GM21825 (cell line): ENCODE results near the gene PRCD.
"Not testable (repeated sequence)": the region's sequence is repeated elsewhere in the genome, so short reads cannot be mapped to it uniquely, and the experiment has no call there.

Experiments used
- ATAC-seq: cut with Tn5 transposase; IDR thresholded peaks from one replicate; pipeline ENCODE4 v1.9.1; 2021; ENCODE audit warnings: mild to moderate bottlenecking, moderate library complexity; ENCODE audit not compliant: unreplicated experiment

PRCD gene

GRCh38 chr17:76551685-76552084 lies 11.8 kb downstream of the PRCD start:
- no peak for ATAC-seq

GRCh38 chr17:76553178-76553908 lies 13.5 kb downstream of the PRCD start:
- no peak for ATAC-seq

- no peak for ATAC-seq
These were observed 14.3 kb downstream of the PRCD start for GRCh38 chr17:76554131-76554530.

GRCh38 chr17:76556765-76557367 lies 17.0 kb downstream of the PRCD start:
- peak; percentile 31 for ATAC-seq

GRCh38 chr17:76557368-76558197 lies 17.7 kb downstream of the PRCD start:
- ATAC-seq = peak; percentile 71

GRCh38 chr17:76558198-76559095 lies 18.6 kb downstream of the PRCD start:
- ATAC-seq = no peak

GRCh38 chr17:76559460-76559859 lies 19.6 kb downstream of the PRCD start:
- ATAC-seq = not testable (repeated sequence)

- no peak for ATAC-seq
These were observed 20.4 kb downstream of the PRCD start for GRCh38 chr17:76560036-76560876.

- ATAC-seq = no peak
These were observed 21.0 kb downstream of the PRCD start for GRCh38 chr17:76560877-76561221.

- ATAC-seq = no peak
These were observed 21.5 kb downstream of the PRCD start for GRCh38 chr17:76561332-76561731.

- ATAC-seq = no peak
These were observed 22.0 kb downstream of the PRCD start for GRCh38 chr17:76561799-76562268.

GRCh38 chr17:76562734-76563148 lies 22.9 kb downstream of the PRCD start:
- no peak for ATAC-seq

- ATAC-seq = not testable (repeated sequence)
These were observed 23.5 kb downstream of the PRCD start for GRCh38 chr17:76563359-76563758.

- ATAC-seq = not testable (repeated sequence)
These were observed 25.3 kb downstream of the PRCD start for GRCh38 chr17:76564991-76565727.

- no peak for ATAC-seq
These were observed 26.1 kb downstream of the PRCD start for GRCh38 chr17:76565728-76566612.

- ATAC-seq = no peak
These were observed 26.7 kb downstream of the PRCD start for GRCh38 chr17:76566613-76566943.

- ATAC-seq = no peak
These were observed 27.2 kb downstream of the PRCD start for GRCh38 chr17:76566988-76567431.
